ENCODE results near the gene PDE1C.

PDE1C gene

DNA sequence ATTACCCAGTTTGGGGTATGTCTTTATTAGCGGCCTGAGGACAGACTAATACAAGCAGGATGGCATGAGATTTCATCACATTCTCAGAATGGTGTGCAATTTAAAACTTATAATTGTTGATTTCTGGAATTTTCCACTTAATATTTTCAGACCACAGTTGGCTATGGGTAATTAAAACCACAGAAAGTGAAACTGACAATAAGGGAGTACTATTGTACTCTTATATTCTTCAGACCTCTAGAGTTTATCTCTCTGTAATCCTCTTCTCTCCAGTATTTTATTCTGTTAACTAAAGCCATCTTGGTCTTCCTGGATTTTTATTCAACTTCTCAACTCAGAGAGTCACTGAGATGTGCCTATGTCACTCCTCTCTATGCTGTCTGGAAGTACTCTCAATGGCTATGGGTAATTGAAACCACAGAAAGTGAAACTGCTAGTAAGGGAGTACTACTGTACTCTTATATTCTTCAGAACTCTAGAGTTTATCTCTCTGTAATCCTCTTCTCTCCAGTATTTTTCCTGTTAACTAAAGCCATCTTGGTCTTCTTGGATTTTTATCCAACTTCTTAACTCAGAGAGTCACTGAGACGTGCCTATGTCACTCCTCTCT, 264.9 kb downstream of the PDE1C start:
- H3K4me3 ChIP-seq (ENCODE audit: low read depth, low read length), result no peak overlapping the region
- TF ChIP-seq, protein P1, sequence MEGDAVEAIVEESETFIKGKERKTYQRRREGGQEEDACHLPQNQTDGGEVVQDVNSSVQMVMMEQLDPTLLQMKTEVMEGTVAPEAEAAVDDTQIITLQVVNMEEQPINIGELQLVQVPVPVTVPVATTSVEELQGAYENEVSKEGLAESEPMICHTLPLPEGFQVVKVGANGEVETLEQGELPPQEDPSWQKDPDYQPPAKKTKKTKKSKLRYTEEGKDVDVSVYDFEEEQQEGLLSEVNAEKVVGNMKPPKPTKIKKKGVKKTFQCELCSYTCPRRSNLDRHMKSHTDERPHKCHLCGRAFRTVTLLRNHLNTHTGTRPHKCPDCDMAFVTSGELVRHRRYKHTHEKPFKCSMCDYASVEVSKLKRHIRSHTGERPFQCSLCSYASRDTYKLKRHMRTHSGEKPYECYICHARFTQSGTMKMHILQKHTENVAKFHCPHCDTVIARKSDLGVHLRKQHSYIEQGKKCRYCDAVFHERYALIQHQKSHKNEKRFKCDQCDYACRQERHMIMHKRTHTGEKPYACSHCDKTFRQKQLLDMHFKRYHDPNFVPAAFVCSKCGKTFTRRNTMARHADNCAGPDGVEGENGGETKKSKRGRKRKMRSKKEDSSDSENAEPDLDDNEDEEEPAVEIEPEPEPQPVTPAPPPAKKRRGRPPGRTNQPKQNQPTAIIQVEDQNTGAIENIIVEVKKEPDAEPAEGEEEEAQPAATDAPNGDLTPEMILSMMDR (IDR thresholded peaks at IDR 0.05; ENCODE audit: control insufficient read depth, extremely low read depth, insufficient read depth), result no peak
- DNase-seq (ENCODE audit: low read depth), result no peak

DNA sequence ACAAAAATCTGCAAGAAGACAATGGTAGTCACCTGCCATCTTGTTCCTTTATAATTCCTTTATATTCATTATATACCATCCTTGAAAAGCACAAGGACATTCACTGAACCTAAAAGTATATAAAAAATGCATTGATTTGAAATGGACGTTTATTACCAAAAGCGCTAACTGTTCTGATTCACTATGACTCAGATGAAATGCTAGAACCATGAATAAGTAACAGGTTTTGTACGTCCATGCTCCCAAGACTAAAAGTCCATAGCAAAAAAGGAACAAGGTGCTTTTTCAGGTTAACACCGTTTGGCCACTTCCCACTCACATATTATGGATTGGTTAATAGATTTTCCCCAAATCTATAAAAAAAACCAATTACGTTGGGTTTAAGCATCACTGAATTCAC, 273.8 kb downstream of the PDE1C start:
- TF ChIP-seq, protein P1 (IDR thresholded peaks at IDR 0.05; ENCODE audit: control insufficient read depth, extremely low read depth, insufficient read depth), result no peak
- H3K4me3 ChIP-seq (ENCODE audit: low read depth, low read length), result no peak overlapping the region
- DNase-seq (ENCODE audit: low read depth), result no peak

DNA sequence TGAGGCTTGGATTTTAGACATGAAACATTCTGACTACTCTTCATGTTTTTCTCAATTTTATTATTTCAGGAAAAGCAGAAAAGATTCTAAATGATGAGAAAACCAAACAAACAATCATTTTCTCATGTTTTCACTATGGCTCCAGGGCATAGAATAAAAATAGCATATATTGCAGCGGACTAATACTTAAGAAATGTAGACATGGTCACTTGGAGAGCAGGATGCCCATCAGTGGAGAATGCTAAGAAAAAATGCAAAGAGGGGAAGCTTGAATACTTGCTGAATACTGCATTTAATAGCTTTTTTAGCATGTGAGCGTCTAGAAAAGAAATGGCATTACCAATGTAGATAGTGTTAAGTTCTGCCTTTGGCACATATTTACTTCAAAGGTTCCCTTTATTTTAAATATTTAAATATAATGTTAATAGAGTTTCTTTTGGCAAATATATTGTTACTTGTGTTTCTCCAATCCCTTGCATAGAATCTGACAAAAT, 275.3 kb downstream of the PDE1C start:
- DNase-seq (ENCODE audit: low read depth), result no peak
- H3K4me3 ChIP-seq (ENCODE audit: low read depth, low read length), result no peak overlapping the region
- TF ChIP-seq, protein P1 (IDR thresholded peaks at IDR 0.05; ENCODE audit: control insufficient read depth, extremely low read depth, insufficient read depth), result no peak

DNA sequence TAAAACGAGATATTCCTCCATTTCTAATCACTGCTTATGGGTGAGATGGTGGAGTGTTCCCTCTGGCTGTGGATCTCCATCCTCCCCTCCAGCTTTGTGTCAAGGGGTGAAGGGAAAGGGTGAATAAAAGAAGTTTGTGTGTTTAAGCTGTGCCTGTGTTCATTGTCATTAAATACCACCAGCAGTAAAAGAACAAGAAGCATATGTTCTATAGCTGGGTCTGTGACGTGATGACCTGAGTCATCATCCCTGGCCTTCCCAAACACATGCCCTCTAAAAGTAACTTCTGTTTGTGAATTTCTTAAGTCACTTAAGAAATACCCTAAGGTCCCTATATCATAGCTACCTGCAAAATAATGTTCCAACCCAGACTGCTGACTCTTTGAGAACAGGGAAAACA, 278.3 kb downstream of the PDE1C start:
- TF ChIP-seq, protein P1 (IDR thresholded peaks at IDR 0.05; ENCODE audit: control insufficient read depth, extremely low read depth, insufficient read depth), result no peak
- no peak overlapping the region for H3K4me3 ChIP-seq (ENCODE audit: low read depth, low read length)
- no peak for DNase-seq (ENCODE audit: low read depth)

DNA sequence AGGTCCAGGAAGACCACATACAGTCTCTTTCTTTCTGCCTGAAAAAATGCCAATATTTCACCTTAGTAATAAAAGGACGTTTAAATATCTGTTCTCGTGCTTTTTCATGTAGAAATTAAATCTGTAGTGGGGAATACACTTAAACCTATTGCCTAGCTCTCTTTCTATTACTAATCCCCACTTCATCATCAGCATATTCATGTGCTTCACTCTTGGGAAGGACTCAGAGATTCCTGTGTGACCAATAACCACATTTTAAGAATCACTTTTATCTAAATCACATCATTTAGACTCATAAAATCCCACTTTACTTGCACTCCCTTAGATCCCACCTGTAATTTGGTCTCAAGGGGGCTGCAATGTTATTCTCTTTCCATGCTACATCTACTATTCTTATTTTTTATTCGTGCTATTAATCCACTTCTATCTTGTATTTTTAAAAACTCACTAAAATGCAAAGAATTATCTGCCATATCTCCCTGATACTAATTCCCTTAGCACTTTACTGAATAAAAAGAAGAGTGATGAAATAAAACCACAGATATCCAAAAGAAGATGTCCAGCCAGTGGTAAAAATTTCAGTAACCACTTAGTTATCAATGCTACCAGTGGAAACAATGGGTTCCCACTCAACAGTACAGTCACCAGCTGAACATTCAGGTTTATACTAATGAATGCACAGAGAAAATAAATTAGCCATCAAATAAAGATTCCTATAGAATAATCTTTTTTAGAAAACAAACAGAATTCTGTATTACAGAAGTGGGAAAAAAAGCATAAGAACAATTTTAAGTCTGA, 281.1 kb downstream of the PDE1C start:
- H3K4me3 ChIP-seq (ENCODE audit: low read depth, low read length), result no peak overlapping the region
- TF ChIP-seq, protein P1 (IDR thresholded peaks at IDR 0.05; ENCODE audit: control insufficient read depth, extremely low read depth, insufficient read depth), result no peak
- DNase-seq (ENCODE audit: low read depth), result no peak

DNA sequence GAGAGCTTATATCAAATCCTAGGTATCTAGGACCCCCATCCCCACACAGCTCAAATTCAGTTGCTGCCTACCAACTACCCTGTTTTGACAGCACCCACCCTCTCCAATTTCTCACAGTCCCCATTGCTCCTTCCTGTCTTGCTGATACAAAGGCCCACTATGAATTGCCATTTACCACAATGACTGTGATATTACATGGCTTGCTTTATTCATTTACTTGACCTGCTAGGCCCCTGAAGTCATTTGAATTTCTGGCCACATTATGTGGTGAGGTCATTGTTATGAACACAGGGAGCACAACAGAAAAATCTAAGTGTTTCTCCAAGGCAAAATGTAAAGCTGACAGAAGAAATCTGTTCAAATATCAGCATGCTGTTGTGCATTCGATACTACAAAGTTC, 281.8 kb downstream of the PDE1C start:
- TF ChIP-seq, protein P1 (IDR thresholded peaks at IDR 0.05; ENCODE audit: control insufficient read depth, extremely low read depth, insufficient read depth), result no peak
- no peak overlapping the region for H3K4me3 ChIP-seq (ENCODE audit: low read depth, low read length)
- DNase-seq (ENCODE audit: low read depth), result no peak
